Suppressor macrophage treated with lipopolysaccharide for 4 hours (primary cell): ENCODE results near the gene SAA2.
A peak's percentile ranks its signal among the peaks of the same experiment; 100 is the strongest.
"Not testable (repeated sequence)": the region's sequence is repeated elsewhere in the genome, so short reads cannot be mapped to it uniquely, and the experiment has no call there.

Experiments used
- DNase-seq: peaks from one replicate; pipeline ENCODE4 v3.0.0-alpha.2; 2020

The SAA2 gene

GRCh38 chr11:18248561-18248960, at the start of gene SAA2:
Gene SAA2, minus strand, starts transcription at chr11:18248668. Its CDS starts 657 bp downstream, at chr11:18248011.
- peak; percentile 9 for DNase-seq

DNA sequence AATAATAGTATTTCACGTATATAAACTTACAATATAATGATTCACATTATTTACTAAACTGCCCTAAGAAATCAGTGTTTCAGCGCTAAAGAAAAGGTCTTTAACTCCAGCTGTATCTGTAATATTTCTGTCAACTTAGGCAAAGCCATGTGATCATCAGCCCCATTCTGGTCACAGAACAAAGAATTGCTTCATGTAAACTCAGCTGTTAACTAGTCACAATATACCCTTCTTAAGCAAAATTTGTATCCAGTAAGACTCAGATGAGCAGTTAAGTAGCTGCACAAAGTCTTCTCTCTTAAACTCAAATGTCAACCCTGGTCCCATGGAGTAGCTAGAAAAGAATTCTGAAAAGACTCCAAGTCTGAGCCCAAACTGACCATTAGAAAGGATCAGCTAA, 46.8 kb upstream of the SAA2 start:
- peak; percentile 21 for DNase-seq

DNA sequence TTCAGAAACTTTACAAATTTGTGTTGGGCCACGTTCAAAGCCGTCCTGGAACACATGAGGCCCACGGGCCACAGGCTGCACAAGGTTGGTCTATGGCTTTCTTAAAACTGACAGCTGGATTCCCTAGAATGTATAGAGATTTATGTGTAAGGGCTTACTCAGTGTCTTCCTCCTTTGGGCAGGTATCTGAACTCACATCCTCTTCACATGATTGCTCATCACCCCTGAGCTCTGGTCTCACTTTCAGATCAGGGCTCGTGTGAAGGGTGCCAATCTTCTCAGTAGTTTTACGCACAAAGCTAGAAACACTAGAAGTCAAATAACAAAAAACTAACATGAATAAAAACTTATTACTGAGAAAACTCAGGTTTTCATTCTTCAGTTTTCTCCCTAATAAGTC, 46.4 kb upstream of the SAA2 start:
- DNase-seq = no peak

DNA sequence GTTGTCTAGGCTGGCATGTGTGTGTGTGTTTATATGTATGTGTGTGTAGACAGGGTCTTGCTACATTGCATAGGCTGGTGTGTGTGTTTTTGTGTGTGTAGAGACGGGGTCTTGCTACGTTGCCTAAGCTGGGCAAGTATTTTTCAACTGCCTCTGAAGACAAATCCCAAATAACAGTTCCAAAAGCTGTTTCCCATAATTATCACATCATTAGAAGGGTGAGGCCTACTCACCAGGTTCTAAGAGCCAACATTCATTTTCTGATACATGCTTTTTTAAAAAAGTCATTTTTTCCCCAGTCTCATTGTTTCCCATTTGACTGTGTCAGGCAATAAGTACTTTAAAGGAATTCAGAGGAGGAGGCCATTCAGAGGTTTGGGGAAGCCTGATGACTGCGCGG, 40.4 kb upstream of the SAA2 start:
- no peak for DNase-seq

- no peak for DNase-seq
Measured at GRCh38 chr11:18285841-18286240, 37.4 kb upstream of the SAA2 start.

- DNase-seq = no peak
Measured at GRCh38 chr11:18282626-18283025, 34.2 kb upstream of the SAA2 start.

- peak; percentile 57 for DNase-seq
Measured at GRCh38 chr11:18280438-18281045, 32.1 kb upstream of the SAA2 start.

- DNase-seq = peak; percentile 87
Measured at GRCh38 chr11:18277565-18278271, 29.2 kb upstream of the SAA2 start.

DNA sequence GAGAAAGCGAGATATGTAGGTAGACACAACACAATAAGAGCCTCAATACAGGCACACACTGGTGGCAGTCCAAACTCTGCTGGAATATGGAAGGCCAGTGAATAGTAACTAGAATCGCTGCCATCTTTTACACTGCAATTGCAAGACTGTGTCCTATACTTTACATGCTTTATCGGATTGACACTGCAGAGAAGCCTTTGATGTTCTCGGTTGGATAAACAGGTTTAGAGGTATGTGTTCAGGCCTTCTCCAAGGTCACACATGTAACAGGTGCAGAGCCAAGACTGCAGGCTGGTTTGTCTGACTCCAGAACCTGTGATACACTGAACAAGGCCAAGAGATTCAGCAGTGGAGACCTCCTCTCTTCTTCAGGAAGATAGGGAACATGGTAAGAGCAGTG, 22.7 kb upstream of the SAA2 start:
- DNase-seq = no peak

GRCh38 chr11:18270102-18270501, 21.6 kb upstream of the SAA2 start:
- DNase-seq = no peak

DNA sequence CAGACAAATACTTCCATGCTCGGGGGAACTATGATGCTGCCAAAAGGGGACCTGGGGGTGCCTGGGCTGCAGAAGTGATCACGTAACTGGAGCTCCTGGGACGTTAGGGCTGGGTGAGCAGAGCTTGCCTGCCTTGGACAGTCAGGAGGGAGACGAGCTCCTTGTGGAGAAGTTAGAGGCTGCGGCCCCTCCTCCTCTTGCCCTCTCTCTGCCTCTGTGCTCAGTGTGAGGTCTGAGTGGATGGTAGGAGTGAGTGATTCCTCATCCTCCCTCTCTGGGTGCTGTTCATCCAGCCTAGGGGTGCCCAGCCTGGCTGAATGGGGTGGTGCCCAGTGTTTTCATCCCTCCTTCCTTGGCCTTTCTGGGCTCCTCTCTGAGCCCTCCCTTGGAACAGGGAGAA, 20.8 kb upstream of the SAA2 start:
- DNase-seq = not testable (repeated sequence)

DNA sequence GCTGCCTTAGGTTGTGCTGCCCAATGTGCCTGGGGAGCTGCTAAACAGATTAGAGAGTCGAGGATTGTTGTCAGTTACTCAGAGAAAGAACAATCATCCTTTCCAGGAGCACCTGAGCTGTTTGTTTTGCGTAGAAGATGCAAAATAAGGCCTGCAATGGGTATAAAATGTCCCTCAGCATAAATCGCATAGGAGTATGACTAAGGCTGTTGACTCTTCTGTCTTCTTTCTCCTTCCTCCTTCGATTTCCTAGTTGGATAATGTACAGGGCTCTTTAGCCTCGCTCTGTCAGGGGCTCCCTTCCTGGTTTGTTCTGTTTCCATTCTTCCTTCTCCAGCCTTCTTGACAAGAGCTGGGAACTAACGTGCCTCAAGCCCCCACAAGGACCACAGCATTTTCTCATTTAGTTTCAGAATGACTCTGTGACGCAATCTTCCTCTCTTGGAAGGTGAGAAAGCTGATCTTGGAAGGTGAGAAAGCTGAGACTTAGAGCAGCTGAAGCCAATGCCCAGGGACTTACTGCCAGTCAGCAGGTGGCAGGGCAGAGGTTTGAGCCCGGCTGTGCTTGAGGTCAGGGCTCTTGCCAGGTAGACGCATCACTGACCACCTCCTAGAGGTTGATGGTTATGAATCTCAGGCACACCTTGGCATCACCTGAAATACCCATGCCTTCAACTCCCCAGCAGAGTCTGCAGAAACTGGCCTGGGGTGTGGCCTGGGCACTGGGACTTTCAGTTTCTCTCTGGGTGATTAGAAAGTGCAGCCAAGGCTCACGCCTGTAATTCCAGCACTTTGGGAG, 19.1 kb upstream of the SAA2 start:
- not testable (repeated sequence) for DNase-seq

DNA sequence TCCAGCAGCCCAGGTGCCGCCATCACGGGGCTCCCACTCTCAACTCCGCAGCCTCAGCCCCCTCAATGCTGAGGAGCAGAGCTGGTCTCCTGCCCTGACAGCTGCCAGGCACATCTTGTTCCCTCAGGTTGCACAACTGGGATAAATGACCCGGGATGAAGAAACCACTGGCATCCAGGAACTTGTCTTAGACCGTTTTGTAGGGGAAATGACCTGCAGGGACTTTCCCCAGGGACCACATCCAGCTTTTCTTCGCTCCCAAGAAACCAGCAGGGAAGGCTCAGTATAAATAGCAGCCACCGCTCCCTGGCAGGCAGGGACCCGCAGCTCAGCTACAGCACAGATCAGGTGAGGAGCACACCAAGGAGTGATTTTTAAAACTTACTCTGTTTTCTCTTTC, 17.5 kb upstream of the SAA2 start, which contains the start of gene SAA1:
SAA1 (plus strand) TSS at position 316 of the 400 bp plus-strand sequence. CDS start 624 bp downstream, outside the sequence.
- DNase-seq = no peak

DNA sequence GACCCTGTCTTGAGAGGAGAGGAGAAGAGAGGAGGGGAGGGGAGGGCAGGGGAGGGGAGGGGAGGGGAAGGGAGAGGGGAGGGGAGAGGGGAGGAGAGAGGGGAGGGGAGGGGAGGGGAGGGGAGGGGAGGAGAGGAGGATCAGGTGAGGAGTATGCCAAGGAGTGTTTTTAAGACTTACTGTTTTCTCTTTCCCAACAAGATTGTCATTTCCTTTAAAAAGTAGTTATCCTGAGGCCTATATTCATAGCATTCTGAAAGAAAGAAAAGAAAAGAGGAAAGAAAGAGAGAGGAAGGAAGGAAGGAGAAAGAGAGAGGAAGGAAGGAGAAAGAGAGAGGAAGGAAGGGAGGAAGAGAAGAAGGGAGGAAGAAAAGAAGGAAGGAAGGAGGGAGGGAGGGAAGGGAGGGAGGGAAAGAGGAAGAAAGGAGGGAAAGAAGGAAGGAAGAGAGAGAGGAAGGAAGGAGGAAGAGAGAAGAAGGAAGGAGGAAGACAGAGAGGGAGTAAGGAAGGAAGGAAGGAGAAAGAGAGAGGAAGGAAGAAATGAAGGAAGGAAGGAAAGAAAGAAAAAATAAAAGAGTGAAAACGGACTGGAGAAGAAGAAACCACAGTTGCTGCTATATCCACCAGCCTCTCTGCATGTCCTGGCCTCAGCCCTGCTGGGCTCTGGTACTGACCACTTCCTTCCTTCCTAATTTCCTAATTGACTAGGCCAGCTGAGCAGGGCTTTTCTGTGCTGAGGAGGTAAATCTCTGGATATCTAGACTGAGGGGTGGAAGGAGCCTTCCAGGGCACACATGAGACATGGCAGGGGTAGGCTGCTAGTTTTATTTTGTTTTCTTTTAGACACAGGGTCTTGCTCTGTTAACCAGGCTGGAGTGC, 16.4 kb upstream of the SAA2 start:
- peak; percentile 11 for DNase-seq

- DNase-seq = no peak
Measured at GRCh38 chr11:18264035-18264434, 15.6 kb upstream of the SAA2 start.

GRCh38 chr11:18262681-18263350, 14.3 kb upstream of the SAA2 start:
- DNase-seq = not testable (repeated sequence)

DNA sequence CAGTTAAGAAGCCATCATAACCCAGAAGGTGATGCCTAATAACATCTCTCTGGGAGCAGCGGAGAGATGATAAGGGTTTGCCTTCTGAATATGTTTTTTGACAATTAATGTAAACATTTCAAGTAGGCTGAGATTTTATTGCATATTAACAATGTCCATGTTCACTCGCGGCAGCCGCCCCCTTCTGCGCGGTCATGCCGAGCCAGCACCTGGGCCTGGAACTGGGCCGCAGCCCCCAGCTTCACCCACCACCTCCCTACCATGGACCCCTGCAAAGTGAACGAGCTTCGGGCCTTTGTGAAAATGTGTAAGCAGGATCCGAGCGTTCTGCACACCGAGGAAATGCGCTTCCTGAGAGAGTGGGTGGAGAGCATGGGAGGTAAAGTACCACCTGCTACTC, 13.3 kb upstream of the SAA2 start:
- no peak for DNase-seq

- no peak for DNase-seq
Measured at GRCh38 chr11:18259259-18259658, 10.8 kb upstream of the SAA2 start.

GRCh38 chr11:18254781-18255361, 6.4 kb upstream of the SAA2 start:
- no peak for DNase-seq

- DNase-seq = no peak
Measured at GRCh38 chr11:18253778-18254338, 5.4 kb upstream of the SAA2 start.

DNA sequence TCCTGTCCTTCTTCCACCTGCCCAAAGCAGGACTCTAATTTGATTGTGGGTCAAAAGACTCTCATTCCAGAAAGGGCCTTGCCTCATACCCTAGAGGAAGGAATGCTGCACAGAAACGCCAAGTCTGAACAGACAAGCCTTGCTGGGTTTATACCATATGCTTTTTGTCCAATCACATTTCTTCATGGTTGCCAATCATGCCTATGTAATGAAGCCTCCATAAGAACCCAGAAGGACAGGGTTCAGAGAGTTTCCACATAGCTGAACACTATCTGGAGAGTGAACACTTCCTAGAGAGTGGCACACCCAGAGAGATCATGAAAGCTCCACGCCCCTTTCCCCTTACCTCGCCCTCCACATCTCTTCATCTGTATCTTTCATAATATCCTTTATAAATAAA, 4.8 kb upstream of the SAA2 start:
- no peak for DNase-seq
